GM12865 (cell line): ENCODE measurements around the gene RHAG.

Source experiments
- DNase-seq: peaks from one replicate; pipeline ENCODE4 v3.0.0; 2010; ENCODE audit warnings: low read depth
- H3K4me3 ChIP-seq: 2 replicates; pipeline ENCODE4 v1.5.1; 2011; ENCODE audit warnings: mild to moderate bottlenecking, low read depth, low read length, control low read depth
- TF ChIP-seq, protein P1 (sequence below): IDR thresholded peaks from 2 replicates; pipeline ENCODE4 v1.5.1; 2011; ENCODE audit warnings: low read length, control low read depth, low read depth, inconsistent platforms; ENCODE audit not compliant: insufficient read depth; ENCODE audit errors: missing control alignments

Gene RHAG

DNA sequence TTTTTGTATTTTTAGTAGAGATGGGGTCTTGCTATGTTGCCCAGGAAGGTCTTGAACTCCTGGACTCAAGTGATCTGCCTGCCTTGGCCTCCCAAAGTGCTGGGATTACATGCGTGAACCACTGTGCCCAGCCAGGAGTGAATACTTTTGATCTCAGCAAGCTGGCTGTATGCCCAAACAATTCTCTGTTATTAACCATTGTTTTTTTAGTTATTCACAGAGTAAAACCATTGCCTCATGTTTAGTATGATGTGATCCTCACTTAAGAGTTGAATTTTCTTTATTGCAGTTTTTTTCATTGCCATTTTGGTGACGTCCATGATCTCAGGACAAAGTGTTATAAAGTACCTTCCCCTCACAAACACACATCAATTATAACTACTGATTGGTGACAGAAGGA is 71.4 kb downstream of the RHAG start:
- no peak overlapping the region for H3K4me3 ChIP-seq
- DNase-seq = no peak
- TF ChIP-seq, protein P1, sequence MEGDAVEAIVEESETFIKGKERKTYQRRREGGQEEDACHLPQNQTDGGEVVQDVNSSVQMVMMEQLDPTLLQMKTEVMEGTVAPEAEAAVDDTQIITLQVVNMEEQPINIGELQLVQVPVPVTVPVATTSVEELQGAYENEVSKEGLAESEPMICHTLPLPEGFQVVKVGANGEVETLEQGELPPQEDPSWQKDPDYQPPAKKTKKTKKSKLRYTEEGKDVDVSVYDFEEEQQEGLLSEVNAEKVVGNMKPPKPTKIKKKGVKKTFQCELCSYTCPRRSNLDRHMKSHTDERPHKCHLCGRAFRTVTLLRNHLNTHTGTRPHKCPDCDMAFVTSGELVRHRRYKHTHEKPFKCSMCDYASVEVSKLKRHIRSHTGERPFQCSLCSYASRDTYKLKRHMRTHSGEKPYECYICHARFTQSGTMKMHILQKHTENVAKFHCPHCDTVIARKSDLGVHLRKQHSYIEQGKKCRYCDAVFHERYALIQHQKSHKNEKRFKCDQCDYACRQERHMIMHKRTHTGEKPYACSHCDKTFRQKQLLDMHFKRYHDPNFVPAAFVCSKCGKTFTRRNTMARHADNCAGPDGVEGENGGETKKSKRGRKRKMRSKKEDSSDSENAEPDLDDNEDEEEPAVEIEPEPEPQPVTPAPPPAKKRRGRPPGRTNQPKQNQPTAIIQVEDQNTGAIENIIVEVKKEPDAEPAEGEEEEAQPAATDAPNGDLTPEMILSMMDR = no peak

- DNase-seq = no peak
- TF ChIP-seq, protein P1 = no peak
- no peak overlapping the region for H3K4me3 ChIP-seq
Measured at GRCh38 chr6:49564552-49564951, 72.1 kb downstream of the RHAG start.

- no peak overlapping the region for H3K4me3 ChIP-seq
- TF ChIP-seq, protein P1 = no peak
- DNase-seq = no peak
Measured at GRCh38 chr6:49563006-49563886, 73.4 kb downstream of the RHAG start.

GRCh38 chr6:49558238-49558637 is 78.4 kb downstream of the RHAG start:
- TF ChIP-seq, protein P1 = no peak
- DNase-seq = no peak
- H3K4me3 ChIP-seq = no peak overlapping the region

GRCh38 chr6:49557177-49557576 is 79.5 kb downstream of the RHAG start:
- TF ChIP-seq, protein P1 = no peak
- no peak for DNase-seq

DNA sequence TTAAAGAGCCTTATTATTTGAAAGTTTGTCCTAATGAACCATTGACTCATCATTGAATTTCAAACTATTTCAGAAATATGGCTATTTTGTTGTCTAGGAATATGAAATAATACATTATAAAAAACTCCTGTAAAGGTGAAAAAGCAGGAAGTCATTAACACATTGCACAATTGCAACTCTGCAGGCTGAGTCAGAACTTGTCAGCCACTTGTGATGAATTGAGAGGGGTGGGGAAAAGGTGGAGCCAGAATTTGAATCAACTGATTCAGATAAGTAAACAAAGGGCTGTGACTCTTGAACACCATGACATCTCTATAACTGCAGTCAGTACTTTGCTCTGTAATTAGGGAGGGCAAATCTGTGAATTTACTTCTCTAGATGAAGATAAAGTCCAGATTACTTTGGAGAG is 80.2 kb downstream of the RHAG start:
- TF ChIP-seq, protein P1 = no peak
- no peak for DNase-seq
- H3K4me3 ChIP-seq = no peak overlapping the region

More at GRCh38 chr6:49557177-49557576, 79.5 kb downstream of the RHAG start:
- no peak overlapping the region for H3K4me3 ChIP-seq
